Left ventricle myocardium inferior (tissue), 1 donor: ENCODE data around the gene NTNG1. TPM values are rescaled to one million over a fixed set of nuclear protein-coding genes. Genes with fewer than 3 reads are reported as not detected.

ENCODE experiments used
- DNase-seq: peaks from one replicate; pipeline ENCODE4 v3.0.0-alpha.2; 2020
- H3K27ac ChIP-seq: fragments of 200-600 bp; replicated peaks from 2 replicates; pipeline ENCODE4 v1.8.0; 2021
- H3K27me3 ChIP-seq: fragments of 200-600 bp; 2 replicates; pipeline ENCODE4 v1.8.0; 2021; ENCODE audit warnings: low read depth
- H3K36me3 ChIP-seq: fragments of 200-600 bp; 2 replicates; pipeline ENCODE4 v1.8.0; 2021
- H3K4me1 ChIP-seq: fragments of 200-600 bp; 2 replicates; pipeline ENCODE4 v1.8.0; 2021
- H3K4me3 ChIP-seq: fragments of 200-600 bp; 2 replicates; pipeline ENCODE4 v1.8.0; 2021; ENCODE audit warnings: mild to moderate bottlenecking, moderate library complexity
- H3K9me3 ChIP-seq: fragments of 200-600 bp; replicated peaks from 2 replicates; pipeline ENCODE4 v1.8.0; 2021
- intact Hi-C: fragments of 100-400 bp; cut with micrococcal nuclease; formaldehyde crosslinking; loops from one replicate; pipeline ENCODE4 v1.11.0; 2022
- total RNA-seq: library from RNA; stranded (reverse); fragmentation: NEBNext Ultra II Directional; extraction: Animal tissue kit (Norgen Biotek cat#: 25700); gene quantifications from one replicate; pipeline ENCODE4 v1.2.1, GENCODE V29; 2021
- TF ChIP-seq, protein P1 (sequence below): fragments of 200-600 bp; IDR thresholded peaks from 2 replicates; pipeline ENCODE4 v1.8.0; 2021; ENCODE audit warnings: antibody characterized with exemption, mild to moderate bottlenecking, borderline replicate concordance
- donor health status: DM: no; HTN: yes; CAD: no; lungs with severe emphysema.

The NTNG1 gene
- total RNA-seq, 1 donor from 2014 or later, result 0.30 TPM

DNA sequence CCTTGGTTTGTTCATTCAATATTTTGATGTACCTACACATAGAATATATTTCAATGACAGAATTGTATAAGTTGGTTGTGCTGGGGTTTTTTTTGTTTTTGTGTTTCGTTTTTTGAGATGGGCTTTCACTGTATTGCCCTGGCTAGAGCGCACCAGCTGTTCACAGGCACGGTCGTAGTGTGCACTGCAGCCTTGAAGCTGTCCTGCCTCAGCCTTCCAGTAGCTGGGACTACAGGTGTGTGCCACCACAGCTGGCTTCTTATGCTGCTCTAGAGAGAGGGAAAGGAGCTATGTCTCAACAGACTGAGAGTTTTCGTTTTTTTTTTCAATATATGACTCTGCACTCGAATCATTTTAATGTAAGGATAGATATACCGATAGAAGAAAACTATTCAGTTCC, 102.6 kb downstream of the NTNG1 start:
- TF ChIP-seq, protein P1, sequence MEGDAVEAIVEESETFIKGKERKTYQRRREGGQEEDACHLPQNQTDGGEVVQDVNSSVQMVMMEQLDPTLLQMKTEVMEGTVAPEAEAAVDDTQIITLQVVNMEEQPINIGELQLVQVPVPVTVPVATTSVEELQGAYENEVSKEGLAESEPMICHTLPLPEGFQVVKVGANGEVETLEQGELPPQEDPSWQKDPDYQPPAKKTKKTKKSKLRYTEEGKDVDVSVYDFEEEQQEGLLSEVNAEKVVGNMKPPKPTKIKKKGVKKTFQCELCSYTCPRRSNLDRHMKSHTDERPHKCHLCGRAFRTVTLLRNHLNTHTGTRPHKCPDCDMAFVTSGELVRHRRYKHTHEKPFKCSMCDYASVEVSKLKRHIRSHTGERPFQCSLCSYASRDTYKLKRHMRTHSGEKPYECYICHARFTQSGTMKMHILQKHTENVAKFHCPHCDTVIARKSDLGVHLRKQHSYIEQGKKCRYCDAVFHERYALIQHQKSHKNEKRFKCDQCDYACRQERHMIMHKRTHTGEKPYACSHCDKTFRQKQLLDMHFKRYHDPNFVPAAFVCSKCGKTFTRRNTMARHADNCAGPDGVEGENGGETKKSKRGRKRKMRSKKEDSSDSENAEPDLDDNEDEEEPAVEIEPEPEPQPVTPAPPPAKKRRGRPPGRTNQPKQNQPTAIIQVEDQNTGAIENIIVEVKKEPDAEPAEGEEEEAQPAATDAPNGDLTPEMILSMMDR, result no peak
- no peaks in the 10 kb centered on the region for H3K36me3 ChIP-seq
- H3K9me3 ChIP-seq, result peaks cover 2% of the 10 kb centered on the region
- intact Hi-C loops, result no loop called here
- DNase-seq, result no peak
- no peak overlapping the region for H3K27ac ChIP-seq
- H3K4me3 ChIP-seq, result no peak overlapping the region
- no peaks in the 10 kb centered on the region for H3K27me3 ChIP-seq
- no peaks in the 10 kb centered on the region for H3K4me1 ChIP-seq

DNA sequence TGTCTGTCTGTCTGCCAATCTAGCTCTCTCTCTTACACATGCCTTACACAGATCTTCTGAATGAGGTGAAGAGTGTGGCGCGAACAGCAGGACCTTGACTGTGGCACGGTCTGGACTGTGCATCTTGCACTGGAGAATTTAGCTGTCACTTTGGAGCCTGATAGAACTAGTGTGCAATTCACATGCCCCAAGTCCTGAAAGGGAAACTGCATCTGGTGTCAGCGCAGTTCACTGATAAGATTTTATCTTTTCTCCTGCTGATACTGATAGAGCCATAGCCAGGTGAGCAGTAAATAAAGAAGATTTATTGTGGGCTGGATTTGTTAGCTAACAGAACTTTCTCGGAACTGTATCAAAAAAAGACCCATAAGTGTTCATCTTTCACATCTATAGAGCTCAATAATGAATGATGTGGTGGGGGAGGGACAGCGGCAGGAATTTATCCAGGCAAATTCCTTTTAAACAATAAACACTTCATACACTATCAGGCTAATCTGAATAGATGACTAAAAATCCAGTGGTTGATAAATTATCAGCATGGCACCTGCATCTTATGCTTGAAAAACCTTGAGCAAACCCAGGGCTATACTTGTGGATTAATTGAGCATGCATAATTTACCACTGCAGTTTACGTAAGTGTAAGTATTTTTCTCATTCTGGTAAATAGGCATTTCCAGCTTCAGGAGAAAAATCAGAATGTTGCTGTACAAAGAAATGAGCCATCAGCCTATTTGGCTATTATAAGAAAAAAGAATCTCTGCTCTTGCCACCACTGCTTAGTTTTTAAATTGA, 104.1 kb downstream of the NTNG1 start:
- Histone ChIP-seq H3K9me3 (no peaks in the 10 kb centered on the region), H3K27ac (no peak overlapping the region), H3K4me1 (no peaks in the 10 kb centered on the region), H3K27me3 (no peaks in the 10 kb centered on the region), H3K36me3 (no peaks in the 10 kb centered on the region), H3K4me3 (no peak overlapping the region)
- no peak for DNase-seq
- intact Hi-C loops, result no loop called here
- TF ChIP-seq, protein P1, result no peak

DNA sequence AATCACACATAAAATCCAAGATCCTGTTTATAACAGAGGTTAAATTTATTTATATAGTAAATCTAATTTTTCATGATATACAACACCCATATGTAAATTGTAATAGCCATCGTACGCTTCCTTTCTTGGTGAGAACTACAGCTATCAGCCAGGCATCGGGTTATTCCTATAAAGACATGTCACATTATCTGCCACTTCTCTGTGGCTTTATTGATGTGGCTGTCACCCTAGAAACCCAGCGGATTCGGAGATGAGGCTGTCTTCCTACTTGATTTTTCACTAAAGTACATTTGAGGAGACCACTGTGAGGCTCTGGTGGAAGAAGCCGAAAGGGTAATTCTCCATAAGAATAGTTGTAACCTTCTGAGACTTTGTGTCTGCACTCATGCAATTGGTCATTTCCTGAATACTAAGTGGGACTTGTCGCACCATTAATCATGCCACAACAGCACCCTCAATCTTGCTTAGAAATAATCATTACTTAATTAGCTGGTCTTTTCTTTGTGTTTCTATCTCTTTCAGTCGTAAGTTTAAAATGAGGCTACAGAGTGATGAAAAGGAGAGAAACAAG, 106.0 kb downstream of the NTNG1 start:
- Histone ChIP-seq H3K9me3 (no peaks in the 10 kb centered on the region), H3K4me3 (no peak overlapping the region), H3K36me3 (no peaks in the 10 kb centered on the region), H3K4me1 (no peaks in the 10 kb centered on the region), H3K27me3 (no peaks in the 10 kb centered on the region), H3K27ac (no peak overlapping the region)
- intact Hi-C loops, result no loop called here
- TF ChIP-seq, protein P1, result no peak
- no peak for DNase-seq

DNA sequence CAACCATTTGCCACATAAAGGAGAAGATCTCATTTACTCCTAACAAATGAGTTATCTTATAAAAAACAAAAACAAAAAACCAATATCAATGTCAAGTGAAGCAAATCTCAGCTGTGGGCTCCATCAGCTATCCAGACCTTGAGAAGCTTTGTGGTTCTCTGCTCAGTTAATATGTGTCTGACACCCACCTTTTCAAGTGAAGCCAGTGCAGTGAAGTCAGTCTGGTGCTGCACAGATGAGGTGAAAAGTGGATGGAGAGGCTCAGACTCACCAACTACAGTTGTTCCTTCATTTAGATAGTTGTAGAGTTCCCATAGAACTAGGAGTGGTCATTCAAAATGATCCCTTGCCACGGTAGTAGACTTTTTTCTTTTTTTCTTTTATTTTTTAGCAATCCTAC, 106.8 kb downstream of the NTNG1 start:
- Histone ChIP-seq H3K27ac (no peak overlapping the region), H3K36me3 (no peaks in the 10 kb centered on the region), H3K9me3 (no peaks in the 10 kb centered on the region), H3K27me3 (no peaks in the 10 kb centered on the region), H3K4me1 (no peaks in the 10 kb centered on the region), H3K4me3 (no peak overlapping the region)
- TF ChIP-seq, protein P1, result no peak
- DNase-seq, result no peak
- intact Hi-C loops, result no loop called here

DNA sequence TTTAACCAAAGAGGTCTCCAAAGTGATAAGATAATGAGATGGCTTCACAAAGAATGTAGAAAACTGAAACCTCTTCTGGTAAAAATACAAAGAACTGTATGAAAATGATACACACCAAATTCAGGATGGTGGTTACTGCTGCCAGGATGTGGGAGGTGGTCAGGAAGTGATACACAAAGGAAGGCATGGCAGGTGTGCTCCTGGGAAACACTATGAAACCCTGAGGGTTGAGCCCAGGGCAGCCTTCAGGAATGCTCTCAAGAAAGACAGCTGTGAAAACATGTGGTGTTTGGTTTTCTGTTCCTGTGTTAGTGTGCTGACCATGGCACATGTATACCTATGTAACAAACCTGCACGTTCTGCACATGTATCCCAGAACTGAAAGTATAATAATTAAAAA, 109.3 kb downstream of the NTNG1 start:
- no peaks in the 10 kb centered on the region for H3K9me3 ChIP-seq
- H3K36me3 ChIP-seq, result no peaks in the 10 kb centered on the region
- no peak overlapping the region for H3K4me3 ChIP-seq
- H3K4me1 ChIP-seq, result no peaks in the 10 kb centered on the region
- intact Hi-C loops, result no loop called here
- H3K27ac ChIP-seq, result no peak overlapping the region
- no peaks in the 10 kb centered on the region for H3K27me3 ChIP-seq
- TF ChIP-seq, protein P1, result no peak
- DNase-seq, result no peak
